ENCODE data around the gene ABHD2.
"Not testable (repeated sequence)": the region's sequence is repeated elsewhere in the genome, so short reads cannot be mapped to it uniquely, and the experiment has no call there.

ABHD2 gene

DNA sequence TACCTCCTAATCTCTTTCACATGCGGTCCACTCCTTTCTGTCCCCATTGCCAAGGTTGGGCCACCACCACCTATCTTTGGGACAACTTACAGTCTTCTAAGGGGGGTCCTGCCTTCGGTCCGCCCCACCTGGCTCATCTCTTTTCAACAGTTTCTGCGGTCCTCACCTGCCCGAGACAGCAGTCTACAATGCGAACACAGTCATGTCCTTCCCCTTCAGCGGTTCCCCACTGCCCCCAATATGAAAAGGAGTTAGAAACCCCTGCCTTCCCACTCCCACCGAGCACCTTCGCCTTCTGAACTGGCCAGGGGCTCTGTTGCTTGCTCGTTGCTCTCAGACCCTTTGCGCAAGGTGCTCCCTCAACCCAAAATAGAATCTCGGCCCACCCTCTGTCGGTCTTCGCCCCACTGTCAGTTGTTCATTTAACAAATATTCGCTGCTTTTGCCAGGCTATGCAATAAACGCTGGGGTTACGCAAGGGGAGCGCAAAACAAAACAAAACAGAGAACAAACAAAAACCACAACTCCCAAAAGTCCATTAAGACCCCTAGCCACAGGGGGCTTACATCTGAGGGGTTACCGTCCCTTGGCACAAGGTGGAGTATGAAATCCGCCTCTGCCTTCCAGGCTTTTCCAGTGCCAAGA is 154.9 kb downstream of the ABHD2 start:
- DNase-seq: no peak

DNA sequence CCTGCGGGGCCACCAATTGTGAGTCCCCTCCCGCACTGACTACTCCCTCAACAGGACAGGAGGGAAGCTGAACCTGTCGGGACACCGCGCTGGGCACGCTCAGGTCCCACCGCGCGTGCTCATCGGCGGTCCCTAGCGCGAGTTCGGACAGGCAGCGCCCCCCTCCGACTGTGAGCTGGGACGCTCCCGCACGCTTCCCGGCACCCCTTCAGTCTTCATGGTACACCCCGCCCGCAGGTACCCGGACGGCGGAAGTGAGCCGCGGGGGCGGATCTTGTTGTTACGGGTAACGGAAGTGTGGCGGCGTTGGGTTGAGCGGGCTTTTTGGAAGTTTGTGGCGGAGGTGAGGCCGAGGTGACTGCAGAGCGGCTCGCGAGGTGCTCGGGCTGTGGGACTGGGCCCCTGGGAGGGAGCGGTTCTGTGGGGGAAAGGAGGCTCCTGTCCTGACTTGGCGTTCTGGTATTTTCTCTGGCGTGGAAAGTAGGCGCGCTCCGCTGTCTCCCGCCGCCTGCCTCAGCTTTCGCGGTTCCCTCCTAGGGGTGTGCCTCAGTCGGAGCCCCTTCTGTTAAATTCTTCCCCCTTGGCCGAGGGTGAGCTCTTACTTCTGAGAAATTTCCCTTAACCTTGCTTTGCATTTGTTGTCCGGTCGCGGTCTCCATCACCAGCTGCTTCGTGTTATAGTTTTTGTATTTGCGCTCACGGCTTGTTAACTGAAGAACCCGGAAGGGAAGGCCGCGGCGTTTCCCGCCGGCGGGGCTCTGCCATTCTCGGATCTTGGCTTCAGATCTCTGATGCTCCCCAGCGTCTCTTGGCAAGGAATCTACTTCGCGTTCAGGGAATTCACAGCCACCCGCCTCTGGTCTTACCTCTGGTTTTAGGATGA is 155.7 kb downstream of the ABHD2 start, which contains the start of gene FANCI:
TSS of gene FANCI (plus strand) at position 289 of the 883 bp plus-strand sequence. CDS start 3,669 bp downstream, outside the sequence.
- peak; percentile 95 for DNase-seq

DNA sequence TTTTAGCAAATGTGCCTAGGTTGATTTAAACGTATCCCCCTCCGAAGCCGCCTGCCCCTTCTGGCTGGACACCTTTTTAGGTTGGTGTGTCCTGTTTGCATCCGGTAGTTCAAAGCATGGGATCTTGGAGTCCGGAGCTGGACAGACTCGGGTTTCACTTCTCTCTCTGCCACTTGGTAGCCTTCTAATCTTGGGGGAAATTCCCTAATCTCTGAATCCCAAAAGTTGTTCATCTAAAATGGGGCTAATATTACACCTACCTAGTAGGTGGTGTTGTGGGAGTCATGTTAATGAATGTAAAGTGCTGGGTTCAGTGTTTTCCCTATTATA is 156.3 kb downstream of the ABHD2 start:
- DNase-seq: no peak

DNA sequence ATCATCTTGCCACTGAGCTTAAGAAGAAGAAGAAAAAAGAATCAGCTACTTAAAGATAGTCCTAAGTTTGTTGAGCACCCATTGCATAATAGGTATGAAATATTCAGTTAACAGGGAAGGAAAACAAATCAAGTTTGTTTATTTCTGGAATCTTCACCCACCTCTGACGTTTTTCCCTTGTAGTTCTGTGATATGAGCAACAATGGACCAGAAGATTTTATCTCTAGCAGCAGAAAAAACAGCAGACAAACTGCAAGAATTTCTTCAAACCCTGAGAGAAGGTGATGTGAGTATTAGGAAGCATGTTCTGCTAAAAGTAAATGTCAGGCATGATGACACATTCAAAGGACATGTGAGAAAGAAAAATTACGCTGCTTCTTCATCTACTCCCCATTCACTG is 159.2 kb downstream of the ABHD2 start:
- no peak for DNase-seq

DNA sequence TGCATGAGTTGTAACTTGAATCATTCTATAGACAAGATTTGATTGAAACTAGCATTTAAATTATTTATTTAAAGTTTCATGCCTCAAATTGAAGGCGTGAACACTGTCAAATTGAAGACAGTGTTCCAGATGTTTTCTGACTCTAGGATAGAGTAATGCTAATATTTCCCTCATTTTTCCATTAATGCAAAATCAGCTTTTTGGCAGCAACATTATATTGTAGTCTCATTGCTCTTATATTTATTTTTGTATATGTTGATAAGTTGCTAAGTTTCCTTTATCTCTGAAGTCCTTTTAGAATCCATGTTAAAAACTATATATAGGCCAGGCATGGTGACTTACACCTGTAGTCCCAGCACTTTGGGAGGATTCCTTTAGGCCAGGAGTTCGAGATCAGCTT is 160.3 kb downstream of the ABHD2 start:
- DNase-seq: no peak

DNA sequence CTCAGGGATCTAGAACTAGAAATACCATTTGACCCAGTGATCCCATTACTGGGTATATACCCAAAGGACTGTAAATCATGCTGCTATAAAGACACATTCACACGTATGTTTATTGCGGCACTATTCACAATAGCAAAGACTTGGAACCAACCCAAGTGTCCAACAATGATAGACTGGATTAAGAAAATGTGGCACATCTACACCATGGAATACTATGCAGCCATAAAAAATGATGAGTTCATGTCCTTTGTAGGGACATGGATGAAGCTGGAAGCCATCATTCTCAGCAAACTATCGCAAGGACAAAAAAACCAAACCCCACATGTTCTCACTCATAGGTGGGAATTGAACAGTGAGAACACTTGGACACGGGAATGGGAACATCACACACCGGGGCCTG is 161.9 kb downstream of the ABHD2 start:
- not testable (repeated sequence) for DNase-seq
